ENCODE measurements around the gene FRMD4A.

- TF ChIP-seq CTCF (IDR thresholded peaks at IDR 0.05; ENCODE audit: borderline replicate concordance, extremely low read depth, low read length, poor library complexity, severe bottlenecking) (no peak), EZH2 (IDR thresholded peaks at IDR 0.05; ENCODE audit: borderline replicate concordance, low read depth, low read length, severe bottlenecking) (no peak)
Observed at GRCh38 chr10:13644866-13645265, 685.9 kb downstream of the FRMD4A start.
